Lower lobe of right lung (tissue), 2 donors: ENCODE results near the gene DDB1. TPM values are rescaled to one million over a fixed set of nuclear protein-coding genes. Genes with fewer than 3 reads are reported as not detected.

Source experiments
- ATAC-seq, 2 donors: fragments of 200-7000 bp; cut with Tn5 transposase; one replicate each; pipeline ENCODE4 v1.9.1; 2020 to 2022; ENCODE audit warnings: mild to moderate bottlenecking in 2 of 2, moderate library complexity in 2 of 2
- DNase-seq: peaks from one replicate; pipeline ENCODE4 v3.0.0-alpha.2; 2020
- H3K27ac ChIP-seq: fragments of 200-600 bp; one replicate; pipeline ENCODE4 v1.8.0; 2022
- H3K27me3 ChIP-seq: fragments of 200-600 bp; one replicate; pipeline ENCODE4 v1.8.0; 2022; ENCODE audit warnings: low read depth
- H3K36me3 ChIP-seq: fragments of 200-600 bp; one replicate; pipeline ENCODE4 v1.8.0; 2022; ENCODE audit warnings: mild to moderate bottlenecking
- H3K4me1 ChIP-seq: fragments of 200-600 bp; one replicate; pipeline ENCODE4 v1.8.0; 2022
- H3K4me3 ChIP-seq: fragments of 200-600 bp; one replicate; pipeline ENCODE4 v1.8.0; 2022; ENCODE audit warnings: mild to moderate bottlenecking
- H3K9me3 ChIP-seq: fragments of 200-600 bp; one replicate; pipeline ENCODE4 v1.8.0; 2022
- CTCF ChIP-seq: fragments of 200-600 bp; IDR thresholded peaks from one replicate; pipeline ENCODE4 v1.8.0; 2022; ENCODE audit warnings: antibody characterized with exemption, mild to moderate bottlenecking
- intact Hi-C: fragments of 100-400 bp; cut with DNase I; formaldehyde crosslinking; loops from one replicate; pipeline ENCODE4 v1.11.0; 2022
- total RNA-seq: library from RNA; stranded (reverse); fragmentation: NEBNext Ultra II Directional; extraction: Animal tissue kit (Norgen Biotek cat#: 25700); gene quantifications from one replicate; pipeline ENCODE4 v1.2.1, GENCODE V29; 2021
- donor health status: DM: no; HTN: yes; CAD: no; lungs with severe emphysema.

The DDB1 gene
- total RNA-seq, 1 donor from 2014 or later, result 122 TPM

GRCh38 chr11:61309141-61309540 lies 23.8 kb downstream of the DDB1 start:
- no peak for ATAC-seq
- no peak overlapping the region for H3K27ac ChIP-seq
- DNase-seq, result no peak
- H3K36me3 ChIP-seq, result peaks cover 100% of the 10 kb centered on the region
- H3K4me3 ChIP-seq, result no peak overlapping the region
- H3K27me3 ChIP-seq, result no peaks in the 10 kb centered on the region
- H3K4me1 ChIP-seq, result no peaks in the 10 kb centered on the region
- no peaks in the 10 kb centered on the region for H3K9me3 ChIP-seq
- no peak for TF ChIP-seq CTCF
- intact Hi-C loops, result no loop called here

GRCh38 chr11:61307354-61307753 lies 25.6 kb downstream of the DDB1 start:
- Histone ChIP-seq H3K9me3 (no peaks in the 10 kb centered on the region), H3K27me3 (no peaks in the 10 kb centered on the region), H3K36me3 (peaks cover 100% of the 10 kb centered on the region), H3K27ac (no peak overlapping the region), H3K4me3 (no peak overlapping the region), H3K4me1 (no peaks in the 10 kb centered on the region)
- ATAC-seq, result no peak
- intact Hi-C loops, result no loop called here
- no peak for TF ChIP-seq CTCF
- DNase-seq, result no peak

- Histone ChIP-seq H3K36me3 (peaks cover 100% of the 10 kb centered on the region), H3K4me3 (no peak overlapping the region), H3K27me3 (no peaks in the 10 kb centered on the region), H3K9me3 (no peaks in the 10 kb centered on the region), H3K27ac (no peak overlapping the region), H3K4me1 (no peaks in the 10 kb centered on the region)
- DNase-seq, result no peak
- intact Hi-C loops, result no loop called here
- ATAC-seq, result no peak
- no peak for TF ChIP-seq CTCF
Observed at GRCh38 chr11:61306221-61306620, 26.7 kb downstream of the DDB1 start.

- Histone ChIP-seq H3K27ac (no peak overlapping the region), H3K9me3 (no peaks in the 10 kb centered on the region), H3K36me3 (peaks cover 100% of the 10 kb centered on the region)
Observed at GRCh38 chr11:61305417-61305816, 27.5 kb downstream of the DDB1 start.

GRCh38 chr11:61303725-61304124 lies 29.2 kb downstream of the DDB1 start:
- DNase-seq (no peak), ATAC-seq (no peak)
- Histone ChIP-seq H3K27ac (no peak overlapping the region), H3K36me3 (peaks cover 100% of the 10 kb centered on the region), H3K9me3 (no peaks in the 10 kb centered on the region), H3K4me3 (no peak overlapping the region), H3K27me3 (no peaks in the 10 kb centered on the region), H3K4me1 (peaks cover under 1% of the 10 kb centered on the region)
- TF ChIP-seq CTCF, result no peak
- intact Hi-C loops, result no loop called here

More at GRCh38 chr11:61305417-61305816, 27.5 kb downstream of the DDB1 start:
- Histone ChIP-seq H3K4me3 (no peak overlapping the region), H3K4me1 (no peaks in the 10 kb centered on the region), H3K27me3 (no peaks in the 10 kb centered on the region)
- ATAC-seq (no peak), DNase-seq (no peak)
- TF ChIP-seq CTCF, result no peak
- intact Hi-C loops, result no loop called here

- no peak for ATAC-seq
- intact Hi-C loops, result no loop called here
- no peak for DNase-seq
- Histone ChIP-seq H3K27me3 (no peaks in the 10 kb centered on the region), H3K27ac (no peak overlapping the region), H3K9me3 (no peaks in the 10 kb centered on the region), H3K4me3 (no peak overlapping the region), H3K4me1 (peaks cover 10% of the 10 kb centered on the region), H3K36me3 (peaks cover 94% of the 10 kb centered on the region)
- no peak for TF ChIP-seq CTCF
Observed at GRCh38 chr11:61302550-61302949, 30.4 kb downstream of the DDB1 start.
